OCI-LY7 (cell line): ENCODE results near the gene PLEKHJ1.

Experiments used
- CTCF ChIP-seq: fragments of 200-600 bp; sonication (generic); conservative IDR thresholded peaks from 2 replicates; pipeline ENCODE4 v1.5.1; 2014; ENCODE audit warnings: mild to moderate bottlenecking, antibody characterized with exemption, low read length, moderate library complexity, mixed read lengths
- EZH2phosphoT487 ChIP-seq: fragments of 200-600 bp; sonication (generic); IDR thresholded peaks from 2 replicates; pipeline ENCODE4 v1.6.1; 2018; ENCODE audit warnings: low read depth, borderline replicate concordance, mild to moderate bottlenecking, mixed run types, antibody characterized with exemption, low read length, moderate library complexity, mixed read lengths

- no peak for TF ChIP-seq CTCF
- no peak for TF ChIP-seq EZH2phosphoT487
These were observed 26.7 kb downstream of the PLEKHJ1 start for GRCh38 chr19:2209408-2209807.
